ENCODE results near the gene MBOAT1.

DNA sequence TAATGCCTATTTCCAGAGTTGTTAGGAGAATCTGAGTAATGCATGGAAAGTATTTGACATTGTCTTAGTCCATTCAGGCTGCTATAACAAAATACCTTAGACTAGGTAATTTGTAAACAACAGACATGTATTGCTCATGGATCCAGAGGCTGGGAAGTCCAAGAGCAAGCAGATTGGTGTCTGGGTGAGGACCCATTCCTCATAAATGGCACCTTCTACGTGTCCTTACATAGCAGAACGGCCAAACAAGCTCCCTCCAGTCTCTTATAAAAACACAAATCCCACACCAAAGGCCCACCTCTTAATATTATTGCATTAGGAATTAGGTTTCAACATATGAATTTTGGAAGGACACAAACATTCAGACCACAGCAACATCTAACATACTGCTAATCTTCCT is 30.2 kb downstream of the MBOAT1 start:
- no peak for TF ChIP-seq POLR2A (IDR thresholded peaks at IDR 0.05)
- TF ChIP-seq, protein P1, sequence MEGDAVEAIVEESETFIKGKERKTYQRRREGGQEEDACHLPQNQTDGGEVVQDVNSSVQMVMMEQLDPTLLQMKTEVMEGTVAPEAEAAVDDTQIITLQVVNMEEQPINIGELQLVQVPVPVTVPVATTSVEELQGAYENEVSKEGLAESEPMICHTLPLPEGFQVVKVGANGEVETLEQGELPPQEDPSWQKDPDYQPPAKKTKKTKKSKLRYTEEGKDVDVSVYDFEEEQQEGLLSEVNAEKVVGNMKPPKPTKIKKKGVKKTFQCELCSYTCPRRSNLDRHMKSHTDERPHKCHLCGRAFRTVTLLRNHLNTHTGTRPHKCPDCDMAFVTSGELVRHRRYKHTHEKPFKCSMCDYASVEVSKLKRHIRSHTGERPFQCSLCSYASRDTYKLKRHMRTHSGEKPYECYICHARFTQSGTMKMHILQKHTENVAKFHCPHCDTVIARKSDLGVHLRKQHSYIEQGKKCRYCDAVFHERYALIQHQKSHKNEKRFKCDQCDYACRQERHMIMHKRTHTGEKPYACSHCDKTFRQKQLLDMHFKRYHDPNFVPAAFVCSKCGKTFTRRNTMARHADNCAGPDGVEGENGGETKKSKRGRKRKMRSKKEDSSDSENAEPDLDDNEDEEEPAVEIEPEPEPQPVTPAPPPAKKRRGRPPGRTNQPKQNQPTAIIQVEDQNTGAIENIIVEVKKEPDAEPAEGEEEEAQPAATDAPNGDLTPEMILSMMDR (IDR thresholded peaks at IDR 0.05), result no peak
